Parathyroid adenoma (tissue), 2 donors: ENCODE results near the gene ERCC4.
A peak's percentile ranks its signal among the peaks of the same experiment; 100 is the strongest.

Experiments used
- H2AFZ ChIP-seq: fragments of 300-600 bp; sonication (generic); one replicate; pipeline ENCODE4 v1.7.0; 2017; ENCODE audit warnings: antibody characterized with exemption, mild to moderate bottlenecking
- H3K27ac ChIP-seq: fragments of 300-600 bp; sonication (generic); one replicate; pipeline ENCODE4 v1.7.0; 2017
- H3K27me3 ChIP-seq: fragments of 300-600 bp; sonication (generic); one replicate; pipeline ENCODE4 v1.7.0; 2017; ENCODE audit warnings: low read length; ENCODE audit not compliant: control insufficient read depth, insufficient read depth
- H3K36me3 ChIP-seq: fragments of 300-600 bp; sonication (generic); one replicate; pipeline ENCODE4 v1.7.0; 2017; ENCODE audit warnings: low read length; ENCODE audit not compliant: control insufficient read depth, insufficient read depth
- H3K4me1 ChIP-seq: fragments of 300-600 bp; sonication (generic); one replicate; pipeline ENCODE4 v1.7.0; 2017; ENCODE audit warnings: control low read depth
- H3K4me2 ChIP-seq: fragments of 300-600 bp; sonication (generic); one replicate; pipeline ENCODE4 v1.7.0; 2017; ENCODE audit warnings: low read length
- H3K4me3 ChIP-seq: fragments of 300-600 bp; sonication (generic); one replicate; pipeline ENCODE4 v1.7.0; 2017; ENCODE audit warnings: low read depth, low read length
- H3K79me2 ChIP-seq: fragments of 300-600 bp; sonication (generic); one replicate; pipeline ENCODE4 v1.7.0; 2017; ENCODE audit warnings: control low read depth
- H3K9ac ChIP-seq: fragments of 300-600 bp; sonication (generic); one replicate; pipeline ENCODE4 v1.7.0; 2017; ENCODE audit warnings: mild to moderate bottlenecking
- H3K9me3 ChIP-seq: fragments of 300-600 bp; sonication (generic); one replicate; pipeline ENCODE4 v1.7.0; 2017; ENCODE audit warnings: low read length; ENCODE audit not compliant: control insufficient read depth
- CTCF ChIP-seq: fragments of 300-600 bp; sonication (generic); IDR thresholded peaks from one replicate; pipeline ENCODE4 v1.7.0; 2017; ENCODE audit warnings: antibody characterized with exemption, mild to moderate bottlenecking
- donor health status: primary hyperparathyroidism.

Gene ERCC4

GRCh38 chr16:13953501-13953900 is 33.5 kb downstream of the ERCC4 start:
- Histone ChIP-seq H3K36me3 (no peaks in the 10 kb centered on the region), H3K79me2 (no peaks in the 10 kb centered on the region), H3K4me2 (no peak overlapping the region), H3K4me1 (no peaks in the 10 kb centered on the region), H3K9me3 (no peaks in the 10 kb centered on the region), H3K27me3 (no peaks in the 10 kb centered on the region), H3K27ac (no peak overlapping the region), H3K9ac (no peak overlapping the region), H3K4me3 (no peak overlapping the region), H2AFZ (no peak overlapping the region)
- TF ChIP-seq CTCF = no peak

DNA sequence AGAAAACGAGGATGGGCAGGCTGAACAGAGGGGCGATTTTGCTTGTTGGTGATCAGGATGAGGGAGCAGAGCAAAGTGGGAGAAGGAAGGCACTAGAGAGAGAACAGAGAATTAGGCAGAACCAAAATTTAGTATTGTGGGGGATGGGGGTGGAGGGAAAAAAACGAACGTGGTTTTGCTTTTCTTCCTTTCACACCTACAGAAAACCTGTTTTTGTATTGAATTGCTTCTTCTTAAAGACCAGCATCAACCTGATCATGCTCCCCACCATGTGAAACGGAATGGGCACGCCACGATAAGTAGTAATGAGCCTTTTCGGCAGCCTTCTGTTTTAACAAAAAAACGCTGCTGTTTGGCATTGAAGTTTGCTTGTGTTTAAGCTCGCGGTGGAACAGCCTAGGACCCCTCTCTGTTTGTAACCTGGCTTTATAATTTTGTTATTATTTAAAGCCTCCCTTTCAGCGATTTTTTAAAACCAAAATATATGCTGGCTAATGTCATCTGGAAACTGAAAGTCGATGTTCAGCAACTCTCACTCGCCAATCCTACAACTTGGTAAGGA is 36.8 kb downstream of the ERCC4 start:
- Histone ChIP-seq H3K9ac (no peak overlapping the region), H3K27ac (no peak overlapping the region), H3K4me1 (no peaks in the 10 kb centered on the region), H3K4me2 (no peak overlapping the region), H2AFZ (no peak overlapping the region), H3K79me2 (no peaks in the 10 kb centered on the region), H3K4me3 (no peak overlapping the region), H3K9me3 (no peaks in the 10 kb centered on the region), H3K36me3 (no peaks in the 10 kb centered on the region), H3K27me3 (no peaks in the 10 kb centered on the region)
- no peak for TF ChIP-seq CTCF

- Histone ChIP-seq H3K9me3 (no peaks in the 10 kb centered on the region), H2AFZ (peak overlapping the region; percentile 17), H3K79me2 (no peaks in the 10 kb centered on the region), H3K27ac (no peak overlapping the region), H3K4me3 (no peak overlapping the region), H3K36me3 (no peaks in the 10 kb centered on the region), H3K4me1 (no peaks in the 10 kb centered on the region), H3K4me2 (no peak overlapping the region), H3K9ac (no peak overlapping the region), H3K27me3 (no peaks in the 10 kb centered on the region)
- TF ChIP-seq CTCF = no peak
These were observed 37.5 kb downstream of the ERCC4 start for GRCh38 chr16:13957197-13958078.

DNA sequence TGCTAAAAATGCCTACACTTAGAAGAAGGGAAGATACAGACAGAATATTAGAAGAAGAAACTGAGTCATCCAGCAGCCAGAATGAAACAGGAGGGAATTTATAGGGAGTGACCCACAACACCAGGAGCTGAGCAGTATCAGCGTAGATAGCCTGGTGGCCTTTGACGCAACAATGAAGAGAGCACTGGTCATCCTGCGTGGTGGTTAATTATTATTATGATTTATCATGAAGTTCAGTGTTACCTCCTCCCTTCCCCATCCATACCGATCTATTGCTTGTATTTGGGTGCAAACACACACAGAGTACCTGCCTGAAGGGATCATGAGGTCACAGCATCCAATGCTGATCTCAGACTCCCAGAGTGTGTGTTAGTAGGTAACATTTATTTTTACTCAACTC is 38.5 kb downstream of the ERCC4 start:
- Histone ChIP-seq H3K9ac (no peak overlapping the region), H3K27ac (no peak overlapping the region), H3K4me1 (no peaks in the 10 kb centered on the region), H3K36me3 (no peaks in the 10 kb centered on the region), H3K79me2 (no peaks in the 10 kb centered on the region), H3K4me2 (no peak overlapping the region), H3K9me3 (no peaks in the 10 kb centered on the region), H3K4me3 (no peak overlapping the region), H2AFZ (no peak overlapping the region), H3K27me3 (no peaks in the 10 kb centered on the region)
- TF ChIP-seq CTCF = no peak
